Astrocyte (in vitro differentiated cells and primary cell): Measurements from ENCODE around the gene HOXA6. TPM values are rescaled to one million over a fixed set of nuclear protein-coding genes. Genes with fewer than 3 reads are reported as not detected.

Experiments
- DNase-seq: peaks from one replicate; pipeline ENCODE4 v3.0.0-alpha.2; 2010; ENCODE audit warnings: low read depth
- FAIRE-seq: peaks from 2 replicates; lab custom pipeline; 2011; peaks lifted over from hg19 to GRCh38; lab: Jason Lieb, UNC
- H2AFZ ChIP-seq: 2 replicates; pipeline ENCODE4 v1.6.0; 2012; ENCODE audit warnings: low read depth, low read length, inconsistent platforms
- H3K27ac ChIP-seq: 2 replicates; pipeline ENCODE4 v1.5.1; 2011; ENCODE audit warnings: low read depth, low read length, inconsistent platforms
- H3K27me3 ChIP-seq: 2 replicates; pipeline ENCODE4 v1.6.0; 2011; ENCODE audit warnings: low read length, inconsistent platforms; ENCODE audit not compliant: insufficient read depth
- H3K36me3 ChIP-seq: 2 replicates; pipeline ENCODE4 v1.5.1; 2011; ENCODE audit warnings: low read length, inconsistent platforms; ENCODE audit not compliant: insufficient read depth
- H3K4me1 ChIP-seq: 2 replicates; pipeline ENCODE4 v1.5.1; 2011; ENCODE audit warnings: low read length, inconsistent platforms; ENCODE audit not compliant: insufficient read depth
- H3K4me2 ChIP-seq: 2 replicates; pipeline ENCODE4 v1.6.0; 2012; ENCODE audit warnings: low read length, inconsistent platforms
- H3K4me3 ChIP-seq: 2 replicates; pipeline ENCODE4 v1.5.1; 2011; ENCODE audit warnings: low read depth, mild to moderate bottlenecking, low read length, inconsistent platforms; ENCODE audit not compliant: insufficient read depth
- H3K79me2 ChIP-seq: 2 replicates; pipeline ENCODE4 v1.6.0; 2012; ENCODE audit warnings: mild to moderate bottlenecking, low read length, inconsistent platforms; ENCODE audit not compliant: insufficient read depth
- H3K9ac ChIP-seq: 2 replicates; pipeline ENCODE4 v1.6.0; 2012; ENCODE audit warnings: mild to moderate bottlenecking, low read length, inconsistent platforms
- H3K9me3 ChIP-seq: 2 replicates; pipeline ENCODE4 v1.5.1; 2012; ENCODE audit warnings: low read depth, mild to moderate bottlenecking, low read length, inconsistent platforms; ENCODE audit not compliant: insufficient read depth
- H4K20me1 ChIP-seq: 2 replicates; pipeline ENCODE4 v1.6.0; 2012; ENCODE audit warnings: low read length, inconsistent platforms; ENCODE audit not compliant: insufficient read depth
- H3K27ac Mint-ChIP-seq: one replicate; pipeline ENCODE4 v1.8.0; 2021; ENCODE audit warnings: mild to moderate bottlenecking, mixed read lengths; ENCODE audit not compliant: unreplicated experiment
- H3K27me3 Mint-ChIP-seq: one replicate; pipeline ENCODE4 v1.8.0; 2021; ENCODE audit warnings: low read depth, mixed read lengths; ENCODE audit not compliant: unreplicated experiment
- H3K36me3 Mint-ChIP-seq: one replicate; pipeline ENCODE4 v1.8.0; 2021; ENCODE audit warnings: low read depth, mixed read lengths; ENCODE audit not compliant: unreplicated experiment
- H3K4me1 Mint-ChIP-seq: one replicate; pipeline ENCODE4 v1.8.0; 2021; ENCODE audit warnings: low read depth, mixed read lengths; ENCODE audit not compliant: unreplicated experiment
- H3K4me3 Mint-ChIP-seq: one replicate; pipeline ENCODE4 v1.8.0; 2021; ENCODE audit warnings: mild to moderate bottlenecking, moderate library complexity, mixed read lengths; ENCODE audit not compliant: unreplicated experiment
- H3K9me3 Mint-ChIP-seq: one replicate; pipeline ENCODE4 v1.8.0; 2021; ENCODE audit warnings: mild to moderate bottlenecking, mixed read lengths; ENCODE audit not compliant: unreplicated experiment
- EZH2 ChIP-seq: IDR thresholded peaks from 2 replicates; pipeline ENCODE4 v1.6.1; 2012; ENCODE audit warnings: mild to moderate bottlenecking, low read length, inconsistent platforms; ENCODE audit not compliant: insufficient read depth
- total RNA-seq: library from RNA; stranded (reverse); gene quantifications from 2 replicates; pipeline ENCODE4 v1.2.1, GENCODE V29; 2021
- TF ChIP-seq, protein P1 (sequence below): IDR thresholded peaks from 2 replicates; pipeline ENCODE4 v1.5.1; 2011; ENCODE audit warnings: low read depth, mild to moderate bottlenecking, inconsistent platforms, low read length, moderate library complexity; ENCODE audit not compliant: insufficient read depth

HOXA6 gene
- total RNA-seq, 1 donor from 2014 or later, result not detected

DNA sequence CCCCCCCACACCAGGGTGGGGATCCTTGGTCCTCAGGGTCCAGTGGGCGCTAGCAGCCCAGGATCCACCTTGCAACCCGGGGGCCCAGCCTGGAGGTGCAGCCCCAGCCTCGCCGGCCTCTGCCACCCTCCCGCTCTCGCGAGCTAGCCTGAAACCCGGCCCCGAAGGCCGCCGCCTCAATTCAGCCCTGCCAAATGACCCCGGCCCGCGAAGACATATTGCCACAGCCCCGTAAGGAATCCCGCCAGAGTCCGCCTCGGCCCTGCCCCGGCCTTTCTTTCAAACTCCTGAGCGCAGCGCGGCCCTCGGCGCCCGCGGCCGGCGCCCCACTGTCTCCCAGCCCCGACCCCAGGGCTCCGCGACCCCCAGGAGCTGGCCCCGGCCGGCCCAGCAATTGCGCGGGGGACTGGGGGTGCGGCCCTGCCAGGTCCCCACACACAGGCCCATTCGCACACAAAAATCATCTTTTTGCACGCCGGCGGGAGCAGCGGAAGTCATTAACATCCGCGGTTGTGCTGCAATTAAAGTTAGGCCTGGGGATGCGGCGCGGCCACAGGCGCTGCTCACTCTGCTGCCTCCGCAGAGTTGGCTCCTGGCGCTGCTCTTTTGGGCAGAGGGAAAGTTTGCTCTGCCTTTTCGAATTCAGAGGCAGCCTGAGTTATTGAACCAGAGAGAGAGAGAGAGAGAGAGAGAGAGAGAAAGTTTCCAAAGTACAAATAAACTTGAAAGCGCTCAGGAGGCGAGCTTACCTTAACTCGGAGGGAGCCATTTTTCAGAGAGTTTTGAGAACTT, 8.0 kb downstream of the HOXA6 start:
- Histone ChIP-seq H3K4me2 (peak overlapping the region; percentile 10), H3K27ac (no peak overlapping the region), H3K9ac (no peak overlapping the region), H3K27me3 (peaks cover 93% of the 10 kb centered on the region), H3K36me3 (no peaks in the 10 kb centered on the region), H3K79me2 (no peaks in the 10 kb centered on the region), H3K4me3 (no peak overlapping the region), H4K20me1 (peaks cover 2% of the 10 kb centered on the region), H3K9me3 (no peaks in the 10 kb centered on the region), H3K4me1 (peaks cover 6% of the 10 kb centered on the region), H2AFZ (no peak overlapping the region)
- TF ChIP-seq, protein P1, sequence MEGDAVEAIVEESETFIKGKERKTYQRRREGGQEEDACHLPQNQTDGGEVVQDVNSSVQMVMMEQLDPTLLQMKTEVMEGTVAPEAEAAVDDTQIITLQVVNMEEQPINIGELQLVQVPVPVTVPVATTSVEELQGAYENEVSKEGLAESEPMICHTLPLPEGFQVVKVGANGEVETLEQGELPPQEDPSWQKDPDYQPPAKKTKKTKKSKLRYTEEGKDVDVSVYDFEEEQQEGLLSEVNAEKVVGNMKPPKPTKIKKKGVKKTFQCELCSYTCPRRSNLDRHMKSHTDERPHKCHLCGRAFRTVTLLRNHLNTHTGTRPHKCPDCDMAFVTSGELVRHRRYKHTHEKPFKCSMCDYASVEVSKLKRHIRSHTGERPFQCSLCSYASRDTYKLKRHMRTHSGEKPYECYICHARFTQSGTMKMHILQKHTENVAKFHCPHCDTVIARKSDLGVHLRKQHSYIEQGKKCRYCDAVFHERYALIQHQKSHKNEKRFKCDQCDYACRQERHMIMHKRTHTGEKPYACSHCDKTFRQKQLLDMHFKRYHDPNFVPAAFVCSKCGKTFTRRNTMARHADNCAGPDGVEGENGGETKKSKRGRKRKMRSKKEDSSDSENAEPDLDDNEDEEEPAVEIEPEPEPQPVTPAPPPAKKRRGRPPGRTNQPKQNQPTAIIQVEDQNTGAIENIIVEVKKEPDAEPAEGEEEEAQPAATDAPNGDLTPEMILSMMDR, result no peak
- peak; percentile 72 for TF ChIP-seq EZH2
- no peak for DNase-seq
- Mint-ChIP-seq H3K4me1 (no peaks in the 10 kb centered on the region), H3K27me3 (peaks cover 89% of the 10 kb centered on the region), H3K9me3 (peaks cover 30% of the 10 kb centered on the region), H3K4me3 (no peak overlapping the region), H3K27ac (no peak overlapping the region), H3K36me3 (peaks cover 3% of the 10 kb centered on the region)
- no peak for FAIRE-seq

DNA sequence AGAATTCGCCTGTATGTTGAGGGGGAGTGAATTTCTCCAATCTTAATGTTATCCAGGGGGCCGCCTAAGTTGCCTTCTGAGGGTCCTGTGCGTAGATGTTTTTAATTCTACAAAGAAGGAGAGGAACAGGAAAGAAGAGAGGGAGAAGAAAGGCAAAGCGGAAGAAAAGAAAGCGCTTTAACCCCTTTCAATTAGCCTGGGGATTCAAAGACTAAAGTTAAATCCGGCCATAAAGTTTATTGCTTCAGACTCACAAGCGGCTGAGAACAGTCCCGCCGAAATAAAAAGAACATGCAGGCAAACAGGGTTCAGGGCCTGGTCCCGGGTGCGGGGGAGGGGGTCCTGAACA, 8.6 kb downstream of the HOXA6 start:
- Histone ChIP-seq H3K4me3 (no peak overlapping the region), H3K9ac (no peak overlapping the region), H3K4me1 (peaks cover 6% of the 10 kb centered on the region), H3K36me3 (no peaks in the 10 kb centered on the region), H3K27me3 (peaks cover 93% of the 10 kb centered on the region), H3K9me3 (no peaks in the 10 kb centered on the region), H3K27ac (no peak overlapping the region), H2AFZ (no peak overlapping the region), H3K79me2 (no peaks in the 10 kb centered on the region), H4K20me1 (peaks cover under 1% of the 10 kb centered on the region), H3K4me2 (no peak overlapping the region)
- H3K4me3 Mint-ChIP-seq, result no peak overlapping the region
- H3K27me3 Mint-ChIP-seq, result peaks cover 89% of the 10 kb centered on the region
- FAIRE-seq (no peak), DNase-seq (no peak)
- peaks cover 28% of the 10 kb centered on the region for H3K9me3 Mint-ChIP-seq
- H3K27ac Mint-ChIP-seq, result no peak overlapping the region
- no peaks in the 10 kb centered on the region for H3K4me1 Mint-ChIP-seq
- TF ChIP-seq, protein P1, result no peak
- no peak for TF ChIP-seq EZH2
- H3K36me3 Mint-ChIP-seq, result peaks cover 3% of the 10 kb centered on the region

DNA sequence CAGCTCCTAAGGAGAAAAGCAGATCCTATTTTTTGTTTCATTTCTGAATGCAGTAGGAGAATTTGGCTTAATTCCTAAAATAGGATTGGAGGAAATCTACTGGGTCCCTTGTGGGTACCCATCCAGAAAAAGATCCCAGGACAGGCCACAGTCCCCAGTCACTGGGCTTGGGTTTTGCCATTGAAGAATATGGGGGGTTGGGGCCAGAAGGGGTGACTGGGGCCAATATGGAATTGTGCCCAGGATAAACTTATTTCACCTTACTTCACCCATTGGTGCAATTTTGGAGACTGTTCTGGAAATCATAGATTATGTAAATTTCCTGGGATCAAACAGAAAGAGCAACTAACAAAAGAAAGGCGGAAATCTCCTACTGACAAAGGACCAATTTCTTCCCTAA, 9.1 kb downstream of the HOXA6 start:
- H3K4me3 Mint-ChIP-seq, result no peak overlapping the region
- Histone ChIP-seq H3K27me3 (peaks cover 92% of the 10 kb centered on the region), H3K79me2 (no peaks in the 10 kb centered on the region)

More for the DNA sequence above, 9.1 kb downstream of the HOXA6 start:
- H3K9ac ChIP-seq, result no peak overlapping the region
- peaks cover 91% of the 10 kb centered on the region for H3K27me3 Mint-ChIP-seq
- no peak overlapping the region for H3K4me2 ChIP-seq
- H3K27ac Mint-ChIP-seq, result no peak overlapping the region
- peaks cover 6% of the 10 kb centered on the region for H3K4me1 ChIP-seq
- no peaks in the 10 kb centered on the region for H3K9me3 ChIP-seq
- peaks cover 3% of the 10 kb centered on the region for H3K36me3 Mint-ChIP-seq
- no peak for TF ChIP-seq EZH2
- TF ChIP-seq, protein P1, result no peak
- H4K20me1 ChIP-seq, result no peaks in the 10 kb centered on the region
- no peak overlapping the region for H3K4me3 ChIP-seq
- FAIRE-seq (no peak), DNase-seq (no peak)
- no peak overlapping the region for H2AFZ ChIP-seq
- no peaks in the 10 kb centered on the region for H3K4me1 Mint-ChIP-seq
- peaks cover 24% of the 10 kb centered on the region for H3K9me3 Mint-ChIP-seq
- no peaks in the 10 kb centered on the region for H3K36me3 ChIP-seq
- no peak overlapping the region for H3K27ac ChIP-seq
